NOMO-1 treated with DMSO at 0.1 percent for 48 hours (cell line): ENCODE data around the gene SHROOM3.
"Not testable (repeated sequence)": the region's sequence is repeated elsewhere in the genome, so short reads cannot be mapped to it uniquely, and the experiment has no call there.

Experiments used
- DNase-seq: peaks from one replicate; lab custom pipeline; 2025; ENCODE audit not compliant: unreplicated experiment; lab: John Stamatoyannopoulos, UW

SHROOM3 gene

DNA sequence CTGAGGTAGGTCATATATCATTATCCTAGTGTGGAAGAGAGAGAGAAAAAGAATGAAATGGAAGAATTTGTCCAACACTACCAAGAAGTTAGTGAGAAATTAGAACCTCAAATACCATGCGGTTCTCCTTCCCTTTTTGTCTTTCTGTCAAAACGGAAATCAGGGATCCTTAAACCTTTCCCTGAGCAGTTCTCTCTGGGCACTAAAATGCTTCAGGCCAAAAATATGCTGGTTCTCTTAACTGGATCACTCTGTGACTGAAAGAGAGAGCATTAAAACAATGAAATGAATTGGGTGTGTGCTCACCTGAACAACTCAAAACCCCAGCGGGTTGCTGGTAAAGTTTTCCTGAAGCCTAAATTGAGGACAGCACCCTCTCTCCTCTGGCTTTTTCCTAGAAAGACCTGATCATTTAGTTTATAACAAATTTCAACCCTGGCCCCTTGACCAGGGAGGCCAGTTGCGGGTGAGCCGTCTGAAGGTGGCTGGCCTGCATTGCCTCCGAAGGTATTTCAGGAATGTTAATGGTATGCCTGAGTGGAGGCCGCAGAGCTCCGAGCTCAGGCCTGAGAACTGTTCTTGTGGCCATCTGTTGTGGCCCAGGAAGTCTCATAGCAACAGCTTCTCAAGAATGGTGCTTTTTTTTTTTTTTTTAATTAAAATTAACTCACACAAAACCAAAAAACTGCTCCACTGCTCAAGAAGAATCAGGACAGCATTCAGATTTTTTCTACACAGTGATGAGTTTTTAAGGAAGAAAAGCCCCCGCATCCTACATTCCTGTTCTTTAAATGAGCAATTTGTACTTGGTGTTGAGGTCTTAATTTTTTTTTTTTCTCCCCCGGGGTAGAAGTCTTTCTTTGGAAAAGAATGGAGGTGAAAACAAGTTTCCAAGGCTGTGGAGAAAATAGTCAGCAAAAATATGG is 155.1 kb downstream of the SHROOM3 start:
- DNase-seq: no peak

DNA sequence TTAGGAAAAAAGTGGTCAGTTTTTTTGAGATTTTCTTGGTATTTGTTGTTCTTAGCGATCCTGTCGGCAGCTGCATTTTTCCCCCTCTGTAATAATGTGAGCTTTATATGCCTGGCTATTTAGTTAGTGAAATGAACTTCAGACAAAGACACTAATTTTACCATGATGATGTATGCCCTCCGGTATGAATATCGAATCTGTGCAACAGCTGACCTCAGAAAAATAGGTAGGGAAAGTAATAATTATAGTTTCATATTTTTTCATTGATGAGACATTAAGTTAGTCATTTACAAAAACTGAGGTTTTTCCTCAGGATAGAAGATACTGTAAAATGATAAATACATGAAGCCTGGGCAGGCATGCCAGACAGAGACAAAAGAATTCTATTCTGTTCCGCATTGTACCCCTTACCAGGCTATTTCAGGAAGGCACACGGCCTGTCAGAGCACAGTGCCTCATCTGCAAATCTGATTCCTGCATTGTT is 155.8 kb downstream of the SHROOM3 start:
- no peak for DNase-seq

GRCh38 chr4:76591992-76592391 is 157.0 kb downstream of the SHROOM3 start:
- no peak for DNase-seq

GRCh38 chr4:76592460-76592859 is 157.4 kb downstream of the SHROOM3 start:
- no peak for DNase-seq

DNA sequence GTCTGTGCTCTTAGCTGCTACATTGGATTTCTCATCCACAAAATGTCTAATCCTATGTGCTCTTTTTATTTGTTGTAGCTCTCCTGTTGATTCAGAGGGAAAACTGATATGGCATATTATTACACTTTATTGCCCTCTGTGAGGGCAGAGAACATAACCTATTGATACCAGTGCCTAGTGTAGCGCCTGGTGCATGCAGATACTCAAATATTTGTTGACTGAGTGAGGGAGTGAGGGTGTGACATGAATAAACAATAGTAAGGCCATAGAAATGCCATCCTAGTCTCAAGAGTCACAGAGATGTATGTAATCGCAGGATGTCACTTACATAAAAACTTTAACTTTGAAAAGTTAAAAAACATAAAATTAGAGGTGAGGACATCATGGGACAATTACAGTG is 159.1 kb downstream of the SHROOM3 start:
- DNase-seq: no peak

- DNase-seq: no peak
Observed at GRCh38 chr4:76595435-76595834, 160.4 kb downstream of the SHROOM3 start.

GRCh38 chr4:76596713-76597112 is 161.7 kb downstream of the SHROOM3 start:
- no peak for DNase-seq

- peak; percentile 36 for DNase-seq
Observed at GRCh38 chr4:76597423-76597979, 162.5 kb downstream of the SHROOM3 start.

DNA sequence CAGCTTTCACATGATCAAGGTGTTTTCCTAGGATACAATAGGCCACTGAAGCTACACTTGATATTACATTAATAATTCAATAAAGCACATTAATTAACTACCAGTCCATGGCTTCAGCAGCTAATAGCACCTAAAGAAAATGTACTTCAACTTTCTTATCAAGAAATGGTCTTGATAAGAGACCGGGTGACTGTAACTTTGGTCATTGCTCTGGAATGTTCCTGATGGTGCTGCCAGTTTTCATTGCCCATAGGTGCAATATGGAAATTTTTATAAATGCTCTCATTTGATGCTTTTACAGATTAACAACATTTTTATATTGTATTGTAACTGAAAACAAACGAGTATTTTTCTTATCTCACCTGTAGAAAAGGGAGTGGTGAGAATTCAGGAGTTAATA is 165.4 kb downstream of the SHROOM3 start:
- DNase-seq: no peak

DNA sequence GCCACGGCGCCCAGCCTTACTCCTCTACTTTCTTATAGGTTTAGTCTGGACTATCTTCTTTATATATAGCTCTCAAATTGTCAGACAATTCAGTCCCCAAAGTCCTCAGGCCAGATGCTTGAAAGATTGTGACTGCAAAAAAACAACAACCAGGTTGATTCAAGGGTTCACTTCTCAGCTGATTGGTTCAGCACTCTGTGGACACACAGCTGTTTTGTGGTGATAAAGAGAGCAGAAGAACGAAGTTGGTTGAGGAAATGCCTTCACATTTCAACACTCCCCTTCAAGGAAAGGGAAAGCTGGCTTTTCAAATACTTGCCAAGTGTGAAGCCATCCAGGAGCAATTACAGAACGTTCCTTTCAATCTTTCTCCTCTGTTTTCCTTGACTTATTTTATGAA is 166.8 kb downstream of the SHROOM3 start:
- peak; percentile 68 for DNase-seq

GRCh38 chr4:76605099-76605563 is 170.1 kb downstream of the SHROOM3 start:
- DNase-seq: no peak

DNA sequence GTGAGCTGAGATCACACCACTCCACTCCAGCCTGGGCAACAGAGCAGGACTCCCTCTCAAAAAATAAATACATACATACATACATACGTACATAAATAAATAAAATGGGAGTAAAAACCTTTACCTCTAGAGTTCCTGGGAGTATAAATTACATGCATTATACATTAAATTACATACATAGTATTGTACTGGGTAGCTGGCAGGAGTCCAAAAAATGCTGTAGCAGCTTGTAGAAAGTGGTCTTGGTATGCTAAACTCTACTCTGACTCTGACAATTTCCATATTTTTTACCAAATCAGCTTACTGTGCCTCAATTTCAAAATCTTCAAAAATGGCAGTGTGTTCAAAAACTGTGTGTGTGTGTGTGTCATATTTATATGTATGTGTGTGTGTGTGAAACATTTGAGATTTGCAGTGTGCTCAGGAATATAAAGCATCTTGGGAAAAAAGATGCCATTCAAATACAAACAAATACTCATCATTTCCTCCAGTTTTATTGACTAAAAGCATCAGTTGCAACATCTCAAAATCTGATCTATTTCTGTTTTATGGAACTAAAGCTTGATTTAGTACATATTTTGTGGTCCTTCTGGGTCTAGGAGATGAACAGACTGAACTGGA is 171.7 kb downstream of the SHROOM3 start:
- DNase-seq: no peak

DNA sequence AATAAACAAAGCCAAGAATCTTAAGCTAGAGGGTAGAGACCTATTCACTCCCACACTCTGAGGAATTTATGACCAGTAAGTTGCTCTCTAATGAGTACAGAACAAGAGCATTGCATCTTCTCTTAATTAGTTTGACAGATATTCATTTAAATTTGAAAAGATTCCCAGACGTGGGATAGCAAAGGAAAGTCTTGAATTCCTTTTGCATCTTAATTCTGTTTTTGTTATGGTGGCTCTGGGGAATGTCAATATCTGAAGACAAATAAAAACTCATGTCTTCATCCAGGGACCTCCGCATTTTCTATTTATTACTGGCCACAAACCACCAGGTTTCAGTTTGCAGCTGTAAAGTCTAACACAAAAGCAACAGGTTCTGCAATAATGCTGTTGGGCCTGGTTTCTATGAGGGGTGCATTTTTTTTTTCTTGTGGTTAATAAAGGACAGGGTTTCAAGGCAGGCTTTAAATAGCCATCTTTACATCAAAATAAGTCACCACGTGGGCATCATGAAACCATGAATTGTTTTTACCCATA is 172.3 kb downstream of the SHROOM3 start:
- peak; percentile 78 for DNase-seq

GRCh38 chr4:76607846-76608245 is 172.8 kb downstream of the SHROOM3 start:
- no peak for DNase-seq

DNA sequence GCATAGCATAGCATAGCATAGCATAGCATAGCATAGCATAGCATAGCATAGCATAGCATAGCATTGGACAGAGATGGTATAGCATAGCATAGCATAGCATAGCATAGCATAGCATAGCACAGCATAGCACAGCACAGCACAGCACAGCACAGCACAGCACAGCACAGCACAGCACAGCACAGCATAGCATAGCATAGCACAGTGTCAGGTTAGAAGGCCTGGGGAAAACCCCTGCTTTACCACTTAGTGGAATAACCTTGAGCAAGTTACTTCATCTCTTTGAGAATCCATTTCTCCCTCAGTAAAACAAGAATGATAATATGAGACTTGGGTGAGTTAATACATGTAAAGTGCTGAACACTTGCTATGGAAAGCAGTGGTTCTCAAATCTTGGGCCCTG is 173.5 kb downstream of the SHROOM3 start:
- DNase-seq: not testable (repeated sequence)

DNA sequence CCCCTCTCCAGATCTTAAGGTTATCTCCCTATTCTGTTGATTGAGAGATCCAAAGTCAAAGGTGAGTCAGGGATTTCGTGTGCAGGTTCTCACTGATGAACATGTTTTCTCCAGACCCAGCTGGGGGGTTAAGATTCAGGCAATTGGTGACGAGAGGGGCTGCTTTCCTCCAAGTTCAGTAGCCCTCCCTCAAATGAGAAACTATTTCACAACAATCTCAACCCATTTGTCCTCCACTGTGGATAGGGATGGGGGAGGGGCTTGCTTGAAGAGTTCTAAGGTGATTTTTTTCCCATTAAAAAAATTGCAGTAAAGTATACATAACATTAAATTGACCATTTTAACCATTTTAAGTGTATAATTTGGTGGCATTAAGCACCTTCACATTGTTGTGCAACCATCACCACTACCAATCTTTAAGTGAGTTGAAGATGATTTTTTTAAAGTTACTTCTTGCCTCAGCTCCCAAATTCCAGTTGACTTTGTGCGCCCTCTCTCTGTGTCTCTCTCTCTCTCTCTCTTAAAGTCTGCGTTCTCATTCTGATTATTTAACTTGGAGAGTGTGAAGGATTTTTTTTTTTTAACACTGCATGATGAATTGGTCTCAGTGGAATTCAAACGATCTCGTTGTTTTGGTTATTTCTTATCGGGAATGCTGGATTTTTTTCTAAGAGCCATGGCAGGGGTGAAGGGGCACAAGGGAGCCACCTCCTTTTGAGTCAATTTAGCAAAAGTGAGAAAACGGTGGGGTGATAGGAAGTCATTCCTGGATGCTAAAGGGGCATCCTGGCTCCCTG is 175.9 kb downstream of the SHROOM3 start:
- DNase-seq: no peak

DNA sequence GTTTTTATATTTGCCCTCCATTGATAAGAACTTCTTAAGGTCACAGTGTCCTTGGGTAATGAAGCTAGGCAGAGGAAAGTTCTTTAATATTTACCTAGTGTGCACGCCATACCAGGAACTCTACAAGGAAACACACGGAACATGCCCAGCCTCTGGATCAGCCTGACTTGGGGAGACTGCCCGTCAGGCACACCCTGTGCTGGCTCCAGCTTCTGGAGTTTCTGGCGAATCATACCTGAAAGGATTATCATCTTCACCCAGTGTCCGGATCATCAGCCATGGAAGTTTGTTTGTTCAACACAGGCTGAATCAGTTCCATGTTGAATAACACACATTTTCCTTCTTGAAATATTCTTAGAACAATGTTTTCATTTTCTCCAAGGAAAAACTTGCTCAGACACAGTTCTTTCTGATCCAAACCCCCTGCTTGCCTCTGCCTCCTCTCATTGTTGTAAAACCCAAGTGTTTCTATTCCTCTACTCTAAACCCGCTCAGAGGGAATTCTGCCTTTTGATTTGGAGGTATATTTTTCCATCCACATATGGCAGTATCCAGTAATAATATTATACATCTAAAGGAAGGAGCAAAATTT is 176.7 kb downstream of the SHROOM3 start:
- no peak for DNase-seq

DNA sequence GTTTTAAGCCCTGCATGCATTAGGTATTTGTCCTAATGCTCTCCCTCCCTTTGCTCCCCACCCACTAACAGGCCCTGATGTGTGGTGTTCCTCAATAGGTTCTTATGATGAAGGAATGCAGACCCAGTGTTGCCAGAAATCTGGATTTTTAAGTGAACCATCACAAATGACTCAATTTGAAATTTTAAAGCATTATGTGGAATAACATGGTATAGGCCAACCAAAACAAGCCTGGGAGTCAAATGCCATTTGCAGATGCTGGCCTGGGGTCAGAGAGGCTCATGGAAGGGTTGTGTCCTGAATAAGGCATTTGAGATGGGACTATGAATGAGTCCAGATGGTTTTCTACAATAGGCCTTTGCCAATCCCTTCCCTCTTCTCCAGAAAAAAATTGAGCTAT is 179.6 kb downstream of the SHROOM3 start:
- DNase-seq: no peak

- peak; percentile 44 for DNase-seq
Observed at GRCh38 chr4:76615999-76616398, 181.0 kb downstream of the SHROOM3 start.

DNA sequence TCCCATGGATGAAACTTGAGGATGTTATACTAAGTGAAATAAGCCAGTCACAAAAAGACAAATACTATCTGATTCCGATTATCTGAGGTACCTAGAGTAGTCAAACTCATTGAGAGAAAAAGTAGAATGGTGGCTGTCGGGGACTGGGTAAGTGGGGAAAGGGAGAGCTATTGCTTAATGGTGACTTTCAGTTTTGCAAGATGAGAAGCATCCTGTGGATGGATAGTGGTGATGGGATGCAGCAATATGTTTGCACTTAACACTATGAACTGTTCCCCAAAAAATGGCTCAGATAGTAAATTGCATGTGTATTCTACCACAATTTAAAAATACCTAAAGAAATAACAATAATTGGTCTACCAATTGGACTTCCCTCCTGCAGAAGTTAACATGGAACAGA is 181.5 kb downstream of the SHROOM3 start:
- peak; percentile 44 for DNase-seq
